ENCODE measurements around the gene LAMTOR1.

The LAMTOR1 gene

DNA sequence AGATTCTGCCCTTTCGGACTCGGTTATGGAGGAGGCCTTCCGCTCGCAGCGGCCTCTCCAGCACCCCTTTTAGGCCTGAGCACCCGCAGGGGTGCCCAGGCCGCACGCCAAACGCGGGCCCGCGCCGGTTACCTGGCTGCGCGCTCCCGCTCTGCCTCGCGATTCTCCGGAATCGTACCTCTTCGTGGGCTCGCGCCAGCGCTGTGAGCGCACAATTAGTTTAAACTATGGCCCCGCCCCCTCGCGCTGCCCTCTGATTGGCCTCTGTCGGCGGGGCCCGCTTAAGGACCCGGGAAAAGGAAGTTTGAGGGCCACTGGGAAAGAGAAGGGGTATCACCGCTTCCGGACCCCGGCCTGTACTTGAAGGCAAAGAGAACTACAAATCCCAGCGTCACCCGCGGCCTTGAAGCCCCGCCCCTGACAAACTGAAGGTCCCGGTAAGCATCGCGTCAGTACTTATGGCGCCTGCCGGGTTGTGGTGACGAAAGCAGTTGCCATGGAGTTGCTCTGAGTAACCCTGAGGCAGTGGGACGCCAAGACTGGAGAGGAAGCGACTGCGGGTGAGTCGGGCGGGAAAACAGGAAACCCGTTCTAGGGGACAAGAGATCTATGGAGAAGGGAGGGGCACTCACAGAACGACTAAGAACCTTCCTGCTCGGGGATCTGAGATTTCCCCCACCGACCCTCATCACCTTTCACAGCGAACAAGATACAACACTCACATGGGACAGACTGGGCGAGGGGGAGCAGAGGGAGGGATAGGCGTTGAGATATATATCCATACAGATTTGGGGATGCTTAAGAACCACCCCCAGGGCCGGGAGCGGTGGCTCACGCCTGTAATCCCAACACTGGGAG lies 22.5 kb downstream of the LAMTOR1 start, which contains the start of the genes LRRC51 and NUMA1:
LRRC51 (plus strand) TSS at position 525 of the 858 bp plus-strand sequence. CDS start 8,234 bp downstream, outside the sequence.
NUMA1 (minus strand) TSS at position 217 of the 858 bp plus-strand sequence. CDS start 44,599 bp downstream, outside the sequence.
- peaks cover 6% of the 10 kb centered on the region; the same call in 1 of the 2 replicates for H3K4me1 ChIP-seq (ENCODE audit: insufficient read depth, low read length)
- no peaks in the 10 kb centered on the region for H3K9me3 ChIP-seq (ENCODE audit: insufficient read depth, low read depth, low read length)
- peaks cover 5% of the 10 kb centered on the region; the same call in 1 of the 2 replicates for H3K36me3 ChIP-seq (ENCODE audit: insufficient read depth, low read length)
- WGBS: 1% methylated on average over 55 of the region's 60 CpGs
- peak within 1 kb of the TSS; percentile 89 for H3K4me3 ChIP-seq (ENCODE audit: low read length)
- no peaks in the 10 kb centered on the region for H3K27me3 ChIP-seq (ENCODE audit: insufficient read depth, low read length)
- H3K9ac ChIP-seq (ENCODE audit: low read depth, low read length): peak within 1 kb of the TSS; percentile 83
- H3K27ac ChIP-seq (ENCODE audit: low read depth, low read length): peak within 1 kb of the TSS; percentile 92

GRCh38 chr11:72079819-72080325 lies 23.2 kb downstream of the LAMTOR1 start:
- Histone ChIP-seq H3K36me3 (ENCODE audit: insufficient read depth, low read length) (peaks cover 7% of the 10 kb centered on the region; the same call in 1 of the 2 replicates), H3K27me3 (ENCODE audit: insufficient read depth, low read length) (no peaks in the 10 kb centered on the region), H3K9ac (ENCODE audit: low read depth, low read length) (peak overlapping the region; percentile 83), H3K9me3 (ENCODE audit: insufficient read depth, low read depth, low read length) (no peaks in the 10 kb centered on the region), H3K27ac (ENCODE audit: low read depth, low read length) (peak overlapping the region; percentile 92; the same call in 1 of the 2 replicates), H3K4me1 (ENCODE audit: insufficient read depth, low read length) (peaks cover 10% of the 10 kb centered on the region; the same call in 1 of the 2 replicates), H3K4me3 (ENCODE audit: low read length) (peak overlapping the region; percentile 89)
- 2% methylated on average over 15 of the region's 16 CpGs for WGBS

DNA sequence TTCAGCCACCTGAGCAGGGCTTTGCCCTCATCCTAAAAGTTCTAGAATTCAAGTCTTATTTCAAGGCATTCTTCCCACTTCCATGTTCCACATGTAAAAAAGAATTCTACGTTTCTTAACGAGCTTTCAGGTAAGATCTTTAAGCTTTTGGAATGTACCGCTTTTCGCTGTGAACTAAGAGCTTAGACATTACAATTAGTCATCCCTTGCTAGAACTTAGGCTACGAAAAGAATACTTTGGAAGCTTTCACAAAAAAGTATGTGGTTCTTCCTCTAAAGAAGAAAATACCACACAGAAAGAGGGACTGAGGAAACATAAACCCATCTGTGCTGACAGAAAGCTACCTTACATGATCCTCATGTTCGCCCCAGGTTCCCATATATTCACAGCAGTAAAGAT lies 24.6 kb downstream of the LAMTOR1 start:
- Histone ChIP-seq H3K9me3 (ENCODE audit: insufficient read depth, low read depth, low read length) (no peaks in the 10 kb centered on the region), H3K4me1 (ENCODE audit: insufficient read depth, low read length) (peaks cover 10% of the 10 kb centered on the region; the same call in 1 of the 2 replicates), H3K4me3 (ENCODE audit: low read length) (peak overlapping the region; percentile 89; the same call in 1 of the 2 replicates), H3K9ac (ENCODE audit: low read depth, low read length) (no peak overlapping the region), H3K27ac (ENCODE audit: low read depth, low read length) (no peak overlapping the region), H3K36me3 (ENCODE audit: insufficient read depth, low read length) (peaks cover 7% of the 10 kb centered on the region; the same call in 1 of the 2 replicates), H3K27me3 (ENCODE audit: insufficient read depth, low read length) (no peaks in the 10 kb centered on the region)
- 91% methylated on average over 6 of the region's 6 CpGs for WGBS

DNA sequence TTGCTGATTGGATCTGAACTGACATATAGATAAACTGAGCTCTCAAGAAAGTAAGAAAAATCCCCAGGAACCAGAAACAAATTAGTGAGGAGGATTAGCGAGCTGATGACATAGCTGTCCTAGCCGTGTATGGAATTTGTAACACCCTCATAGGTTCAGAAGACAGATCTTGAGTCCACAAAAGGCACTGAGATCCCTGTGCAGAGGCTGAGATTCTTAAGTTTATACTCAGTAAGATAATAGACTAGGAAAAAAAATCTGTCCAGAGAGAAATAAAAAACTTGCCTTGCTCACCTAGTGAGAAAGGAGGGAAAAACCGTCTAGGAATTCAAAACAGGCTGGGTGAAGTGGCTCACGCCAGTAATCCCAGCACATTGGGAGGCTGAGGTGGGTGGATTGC lies 27.3 kb downstream of the LAMTOR1 start:
- 93% methylated on average over 4 of the region's 4 CpGs for WGBS
- peak overlapping the region; percentile 50; the same call in 1 of the 2 replicates for H3K27ac ChIP-seq (ENCODE audit: low read depth, low read length)
- H3K4me3 ChIP-seq (ENCODE audit: low read length): no peak overlapping the region

GRCh38 chr11:72075109-72075508 lies 28.0 kb downstream of the LAMTOR1 start:
- Histone ChIP-seq H3K4me1 (ENCODE audit: insufficient read depth, low read length) (peaks cover 27% of the 10 kb centered on the region), H3K27ac (ENCODE audit: low read depth, low read length) (peak overlapping the region; percentile 50; the same call in 1 of the 2 replicates)
- WGBS: 78% methylated on average over 1 of the region's 1 CpG

More for the DNA sequence above, 27.3 kb downstream of the LAMTOR1 start:
- no peak overlapping the region for H3K9ac ChIP-seq (ENCODE audit: low read depth, low read length)
- H3K27me3 ChIP-seq (ENCODE audit: insufficient read depth, low read length): no peaks in the 10 kb centered on the region
- H3K4me1 ChIP-seq (ENCODE audit: insufficient read depth, low read length): peaks cover 23% of the 10 kb centered on the region; the same call in 1 of the 2 replicates
- H3K9me3 ChIP-seq (ENCODE audit: insufficient read depth, low read depth, low read length): no peaks in the 10 kb centered on the region
- H3K36me3 ChIP-seq (ENCODE audit: insufficient read depth, low read length): peaks cover 7% of the 10 kb centered on the region; the same call in 1 of the 2 replicates

DNA sequence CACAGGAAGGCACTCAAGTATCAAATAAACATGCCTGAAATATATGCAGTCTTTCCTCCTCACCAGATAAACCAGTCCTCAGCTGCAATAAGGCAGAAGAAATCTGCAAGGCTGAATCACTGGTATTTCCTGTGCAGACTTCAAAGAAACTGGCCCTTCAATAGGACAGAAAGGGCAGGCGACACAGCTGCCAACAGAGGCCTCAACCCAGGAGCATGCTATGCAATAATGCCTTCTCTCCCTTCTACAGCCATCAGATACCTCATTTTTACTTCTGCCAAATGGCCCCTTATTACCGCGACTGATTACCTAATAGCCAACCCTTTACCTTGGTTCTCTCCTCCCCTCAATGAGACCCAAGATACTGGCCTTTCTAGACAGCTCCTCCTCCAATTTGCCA lies 30.7 kb downstream of the LAMTOR1 start:
- WGBS: 75% methylated on average over 3 of the region's 3 CpGs
- Histone ChIP-seq H3K4me3 (ENCODE audit: low read length) (no peak overlapping the region), H3K4me1 (ENCODE audit: insufficient read depth, low read length) (peaks cover 39% of the 10 kb centered on the region), H3K27ac (ENCODE audit: low read depth, low read length) (peak overlapping the region; percentile 16; the same call in 1 of the 2 replicates), H3K9me3 (ENCODE audit: insufficient read depth, low read depth, low read length) (no peaks in the 10 kb centered on the region), H3K27me3 (ENCODE audit: insufficient read depth, low read length) (no peaks in the 10 kb centered on the region), H3K36me3 (ENCODE audit: insufficient read depth, low read length) (peaks cover 15% of the 10 kb centered on the region), H3K9ac (ENCODE audit: low read depth, low read length) (peak overlapping the region; percentile 15; the same call in 1 of the 2 replicates)

More at GRCh38 chr11:72075109-72075508, 28.0 kb downstream of the LAMTOR1 start:
- H3K9ac ChIP-seq (ENCODE audit: low read depth, low read length): no peak overlapping the region
- peaks cover 7% of the 10 kb centered on the region; the same call in 1 of the 2 replicates for H3K36me3 ChIP-seq (ENCODE audit: insufficient read depth, low read length)
- H3K4me3 ChIP-seq (ENCODE audit: low read length): no peak overlapping the region
- no peaks in the 10 kb centered on the region for H3K9me3 ChIP-seq (ENCODE audit: insufficient read depth, low read depth, low read length)
- no peaks in the 10 kb centered on the region for H3K27me3 ChIP-seq (ENCODE audit: insufficient read depth, low read length)

- no peak overlapping the region for H3K4me3 ChIP-seq (ENCODE audit: low read length)
Measured at GRCh38 chr11:72070491-72070890, 32.6 kb downstream of the LAMTOR1 start.

DNA sequence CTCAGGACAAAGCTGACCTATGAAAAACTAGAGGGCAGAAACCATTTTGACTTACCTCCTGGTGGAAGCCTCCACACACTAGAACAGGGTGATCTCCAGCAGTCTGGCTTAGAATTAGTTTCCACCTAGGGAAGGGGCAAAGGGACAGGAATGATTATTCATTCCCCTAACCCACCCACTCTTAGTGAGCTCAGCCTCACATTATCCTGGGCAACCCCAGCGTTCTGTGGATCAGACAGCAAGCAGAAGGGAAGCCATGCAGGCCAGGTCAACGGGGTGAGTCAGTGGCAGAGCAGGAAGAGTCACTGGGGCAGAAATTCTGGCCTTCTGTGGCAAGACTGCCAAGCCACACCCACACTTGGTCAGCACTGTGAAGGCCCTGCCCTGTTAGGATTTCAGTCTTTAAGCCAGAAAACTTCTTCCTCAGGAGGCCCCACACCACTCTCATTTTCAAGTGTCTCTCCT lies 33.3 kb downstream of the LAMTOR1 start:
- 48% methylated on average over 2 of the region's 2 CpGs for WGBS
- Histone ChIP-seq H3K9me3 (ENCODE audit: insufficient read depth, low read depth, low read length) (no peaks in the 10 kb centered on the region), H3K4me3 (ENCODE audit: low read length) (no peak overlapping the region), H3K27me3 (ENCODE audit: insufficient read depth, low read length) (no peaks in the 10 kb centered on the region), H3K9ac (ENCODE audit: low read depth, low read length) (no peak overlapping the region), H3K27ac (ENCODE audit: low read depth, low read length) (peak overlapping the region; percentile 4; the same call in 1 of the 2 replicates), H3K36me3 (ENCODE audit: insufficient read depth, low read length) (peaks cover 25% of the 10 kb centered on the region), H3K4me1 (ENCODE audit: insufficient read depth, low read length) (peaks cover 38% of the 10 kb centered on the region)

More at GRCh38 chr11:72070491-72070890, 32.6 kb downstream of the LAMTOR1 start:
- Histone ChIP-seq H3K9me3 (ENCODE audit: insufficient read depth, low read depth, low read length) (no peaks in the 10 kb centered on the region), H3K36me3 (ENCODE audit: insufficient read depth, low read length) (peaks cover 22% of the 10 kb centered on the region), H3K27me3 (ENCODE audit: insufficient read depth, low read length) (no peaks in the 10 kb centered on the region), H3K9ac (ENCODE audit: low read depth, low read length) (peak overlapping the region; percentile 17; the same call in 1 of the 2 replicates), H3K4me1 (ENCODE audit: insufficient read depth, low read length) (peaks cover 41% of the 10 kb centered on the region), H3K27ac (ENCODE audit: low read depth, low read length) (no peak overlapping the region)
- 94% methylated on average over 6 of the region's 7 CpGs for WGBS

DNA sequence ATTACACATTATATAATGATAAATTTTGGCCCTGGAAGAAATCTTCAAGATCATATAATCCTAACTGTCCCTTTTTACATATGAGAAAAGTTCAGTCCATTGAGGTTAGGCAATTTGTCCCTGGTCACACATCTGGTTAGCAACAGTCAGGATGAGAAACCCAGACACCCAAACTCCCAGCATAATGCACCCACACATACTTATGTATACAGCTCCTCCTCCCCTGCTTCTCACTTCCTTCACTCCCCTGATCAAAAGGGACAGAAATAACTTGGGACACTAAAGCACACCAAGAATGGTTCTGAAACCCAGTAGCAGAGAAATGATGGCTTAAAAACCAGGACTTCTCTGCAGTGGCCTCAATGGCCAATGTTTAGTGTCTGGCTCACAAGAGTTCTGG lies 33.9 kb downstream of the LAMTOR1 start:
- H3K9ac ChIP-seq (ENCODE audit: low read depth, low read length): no peak overlapping the region
- H3K27ac ChIP-seq (ENCODE audit: low read depth, low read length): no peak overlapping the region; the same call in 1 of the 2 replicates
- H3K4me3 ChIP-seq (ENCODE audit: low read length): no peak overlapping the region
- peaks cover 38% of the 10 kb centered on the region for H3K4me1 ChIP-seq (ENCODE audit: insufficient read depth, low read length)
- no peaks in the 10 kb centered on the region for H3K9me3 ChIP-seq (ENCODE audit: insufficient read depth, low read depth, low read length)
- peaks cover 26% of the 10 kb centered on the region for H3K36me3 ChIP-seq (ENCODE audit: insufficient read depth, low read length)
- no peaks in the 10 kb centered on the region for H3K27me3 ChIP-seq (ENCODE audit: insufficient read depth, low read length)

GRCh38 chr11:72067676-72068075 lies 35.4 kb downstream of the LAMTOR1 start:
- Histone ChIP-seq H3K4me1 (ENCODE audit: insufficient read depth, low read length) (peaks cover 38% of the 10 kb centered on the region), H3K9me3 (ENCODE audit: insufficient read depth, low read depth, low read length) (no peaks in the 10 kb centered on the region), H3K4me3 (ENCODE audit: low read length) (no peak overlapping the region), H3K9ac (ENCODE audit: low read depth, low read length) (no peak overlapping the region), H3K27me3 (ENCODE audit: insufficient read depth, low read length) (no peaks in the 10 kb centered on the region), H3K36me3 (ENCODE audit: insufficient read depth, low read length) (peaks cover 31% of the 10 kb centered on the region), H3K27ac (ENCODE audit: low read depth, low read length) (no peak overlapping the region)

GRCh38 chr11:72067266-72067665 lies 35.8 kb downstream of the LAMTOR1 start:
- no peak overlapping the region for H3K27ac ChIP-seq (ENCODE audit: low read depth, low read length)
- no peaks in the 10 kb centered on the region for H3K9me3 ChIP-seq (ENCODE audit: insufficient read depth, low read depth, low read length)
- no peaks in the 10 kb centered on the region for H3K27me3 ChIP-seq (ENCODE audit: insufficient read depth, low read length)
- H3K36me3 ChIP-seq (ENCODE audit: insufficient read depth, low read length): peaks cover 31% of the 10 kb centered on the region
- no peak overlapping the region for H3K4me3 ChIP-seq (ENCODE audit: low read length)
- no peak overlapping the region for H3K9ac ChIP-seq (ENCODE audit: low read depth, low read length)
- peaks cover 37% of the 10 kb centered on the region for H3K4me1 ChIP-seq (ENCODE audit: insufficient read depth, low read length)
